ENCODE data around the gene RAB2B. TPM values are rescaled to one million over a fixed set of nuclear protein-coding genes. Genes with fewer than 3 reads are reported as not detected.
A peak's percentile ranks its signal among the peaks of the same experiment; 100 is the strongest.
"Not testable (repeated sequence)": the region's sequence is repeated elsewhere in the genome, so short reads cannot be mapped to it uniquely, and the experiment has no call there.

The RAB2B gene
- total and polyA plus RNA-seq, 7 experiments from 2014 or later = 5.6 to 32.8 (median 28.5) TPM

DNA sequence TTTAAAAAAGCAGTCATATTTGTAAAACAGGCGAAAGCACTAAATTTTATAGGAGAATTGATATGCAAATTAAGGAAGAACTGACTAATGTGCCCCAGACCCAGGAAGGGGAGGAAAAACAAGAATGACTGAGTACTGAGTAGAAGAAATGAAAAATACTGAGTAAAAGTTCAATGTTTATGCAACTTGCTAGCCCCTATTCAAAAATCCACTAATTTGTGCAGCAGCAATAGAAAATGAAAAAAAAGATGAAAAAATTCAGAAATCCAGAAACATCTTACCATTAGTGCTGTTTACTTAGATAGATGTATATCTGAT, 26.9 kb downstream of the RAB2B start:
- peak overlapping the region in 8 of 10 donors; percentile 4 to 54 (median 44) for H3K4me3 Mint-ChIP-seq
- intact Hi-C loops (cut with micrococcal nuclease) = loop anchor here in 1 of 2 donors (10.0 kb wide), 3 partner anchors 265 to 1475 kb away; partner anchors contain the start of genes APEX1, OSGEP and PRMT5
- H3K36me3 ChIP-seq (ENCODE audit: control insufficient read depth in 2 of 3, insufficient read depth in 3 of 3, low read length in 3 of 3) = peaks cover 0 to 7% (median 0%) of the 10 kb centered on the region in 3 experiments

DNA sequence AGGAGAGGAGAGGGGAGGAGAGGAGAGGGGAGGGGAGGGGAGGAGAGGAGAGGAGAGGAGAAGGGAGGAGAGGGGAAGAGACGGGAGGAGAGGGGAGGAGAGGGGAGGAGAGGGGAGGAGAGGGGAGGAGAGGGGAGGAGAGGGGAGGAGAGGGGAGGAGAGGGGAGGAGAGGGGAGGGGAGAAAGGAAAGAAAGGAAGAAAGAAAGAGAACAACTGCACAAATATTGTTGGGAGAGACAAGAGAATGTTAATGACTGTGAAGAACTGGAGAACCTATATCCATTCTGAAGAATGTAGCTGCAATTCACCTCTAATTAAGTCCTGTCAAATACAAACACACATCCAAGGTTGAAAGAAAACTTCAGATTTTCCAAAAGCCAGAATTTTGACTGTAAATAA, 34.1 kb downstream of the RAB2B start:
- H3K27me3 ChIP-seq (ENCODE audit: control insufficient read depth in 2 of 2, insufficient read depth in 2 of 2, low read length in 2 of 2); H3K27me3 Mint-ChIP-seq; H3K4me3 ChIP-seq (ENCODE audit: low read length); DNase-seq; H3K36me3 ChIP-seq (ENCODE audit: control insufficient read depth in 2 of 3, insufficient read depth in 3 of 3, low read length in 3 of 3); H3K27ac ChIP-seq (ENCODE audit: low read depth, low read length); H3K9me3 ChIP-seq (ENCODE audit: control insufficient read depth in 2 of 3, low read length in 3 of 3); ATAC-seq; H3K9me3 Mint-ChIP-seq; intact Hi-C loops (cut with micrococcal nuclease); H3K4me3 Mint-ChIP-seq; H3K4me1 ChIP-seq (ENCODE audit: control insufficient read depth in 2 of 2, insufficient read depth in 2 of 2, low read length in 2 of 2): not testable (repeated sequence)
- Mint-ChIP-seq H3K4me1 (peaks cover 22 to 67% (median 53%) of the 10 kb centered on the region in 7 donors), H3K27ac (peak overlapping the region in 1 of 9 donors; percentile 14), H3K36me3 (peaks cover 0 to 17% (median 4%) of the 10 kb centered on the region in 5 donors)
- ChIA-PET CTCF (interaction anchor here (0.7 to 0.8 kb wide), 2 partner anchors 8 to 13 kb away, joined by 3 to 4 read pairs; no protein-coding TSS in a partner anchor), POLR2A (interaction anchor here (3.3 kb wide), 1 partner anchor 13 kb away, joined by 18 read pairs; the partner anchor contains the start of gene CHD8)

More for the DNA sequence above, 26.9 kb downstream of the RAB2B start:
- Mint-ChIP-seq H3K9me3 (no peaks in the 10 kb centered on the region), H3K36me3 (peaks cover 0 to 22% (median 9%) of the 10 kb centered on the region in 5 donors), H3K4me1 (peaks cover 42 to 83% (median 67%) of the 10 kb centered on the region in 7 donors), H3K27ac (peak overlapping the region in 4 of 9 donors; percentile 23 to 53 (median 47)), H3K27me3 (no peaks in the 10 kb centered on the region)
- no peaks in the 10 kb centered on the region for H3K27me3 ChIP-seq (ENCODE audit: control insufficient read depth in 2 of 2, insufficient read depth in 2 of 2, low read length in 2 of 2)
- DNase-seq = no peak
- no peak overlapping the region for H3K27ac ChIP-seq (ENCODE audit: low read depth, low read length)
- H3K4me3 ChIP-seq (ENCODE audit: low read length) = no peak overlapping the region
- H3K9me3 ChIP-seq (ENCODE audit: control insufficient read depth in 2 of 3, low read length in 3 of 3) = no peaks in the 10 kb centered on the region
- ChIA-PET CTCF (interaction anchor here (0.5 to 2.1 kb wide), 3 partner anchors 8 to 1844 kb away, joined by 3 to 8 read pairs (median 3); no protein-coding TSS in a partner anchor), POLR2A (interaction anchor here (0.9 to 1.4 kb wide), 2 partner anchors 12 to 182 kb away, joined by 3 to 4 read pairs; no protein-coding TSS in a partner anchor)
- H3K4me1 ChIP-seq (ENCODE audit: control insufficient read depth in 2 of 2, insufficient read depth in 2 of 2, low read length in 2 of 2) = peaks cover 24 to 28% of the 10 kb centered on the region in 2 donors
- ATAC-seq = no peak

DNA sequence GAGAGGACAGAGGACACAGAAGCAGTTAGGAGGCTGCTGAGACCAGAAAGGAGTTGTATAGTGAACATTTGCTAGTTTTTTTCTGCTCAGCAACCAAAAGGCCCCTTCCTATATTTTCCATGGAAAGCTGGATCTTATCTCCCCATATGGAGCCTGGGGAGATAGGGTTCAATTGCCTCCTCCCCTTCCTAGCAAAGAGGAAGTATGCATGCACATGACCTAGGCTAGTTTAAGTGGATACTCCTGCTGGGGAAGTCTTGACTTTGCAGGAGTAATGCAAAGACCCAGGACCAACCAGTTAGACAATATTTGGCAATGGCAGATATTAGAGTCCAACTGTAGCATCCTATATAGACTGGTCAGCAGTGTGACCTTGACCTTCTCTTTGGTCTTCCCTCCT, 35.9 kb downstream of the RAB2B start:
- intact Hi-C loops (cut with micrococcal nuclease) = no loop called here
- H3K4me1 ChIP-seq (ENCODE audit: control insufficient read depth in 2 of 2, insufficient read depth in 2 of 2, low read length in 2 of 2) = peaks cover 13 to 14% of the 10 kb centered on the region in 2 donors
- H3K4me3 ChIP-seq (ENCODE audit: low read length) = no peak overlapping the region
- H3K9me3 ChIP-seq (ENCODE audit: control insufficient read depth in 2 of 3, low read length in 3 of 3) = no peaks in the 10 kb centered on the region
- no peak for ATAC-seq
- H3K27me3 ChIP-seq (ENCODE audit: control insufficient read depth in 2 of 2, insufficient read depth in 2 of 2, low read length in 2 of 2) = no peaks in the 10 kb centered on the region
- H3K27ac ChIP-seq (ENCODE audit: low read depth, low read length) = no peak overlapping the region
- Mint-ChIP-seq H3K4me3 (peak overlapping the region in 1 of 10 donors; percentile 7), H3K27ac (peak overlapping the region in 5 of 9 donors; percentile 7 to 83 (median 41)), H3K4me1 (peaks cover 26 to 73% (median 55%) of the 10 kb centered on the region in 7 donors), H3K27me3 (no peaks in the 10 kb centered on the region), H3K9me3 (no peaks in the 10 kb centered on the region), H3K36me3 (peaks cover 0 to 14% (median 0%) of the 10 kb centered on the region in 5 donors)
- peaks cover 0 to 5% (median 0%) of the 10 kb centered on the region in 3 experiments for H3K36me3 ChIP-seq (ENCODE audit: control insufficient read depth in 2 of 3, insufficient read depth in 3 of 3, low read length in 3 of 3)
- DNase-seq = no peak
- ChIA-PET POLR2A (interaction anchor here (1.1 to 3.3 kb wide), 2 partner anchors 15 to 70 kb away, joined by 3 to 18 read pairs; partner anchors contain the start of genes CHD8 and METTL3), CTCF (interaction anchor here (0.7 kb wide), 1 partner anchor 14 kb away, joined by 4 read pairs; no protein-coding TSS in a partner anchor)

DNA sequence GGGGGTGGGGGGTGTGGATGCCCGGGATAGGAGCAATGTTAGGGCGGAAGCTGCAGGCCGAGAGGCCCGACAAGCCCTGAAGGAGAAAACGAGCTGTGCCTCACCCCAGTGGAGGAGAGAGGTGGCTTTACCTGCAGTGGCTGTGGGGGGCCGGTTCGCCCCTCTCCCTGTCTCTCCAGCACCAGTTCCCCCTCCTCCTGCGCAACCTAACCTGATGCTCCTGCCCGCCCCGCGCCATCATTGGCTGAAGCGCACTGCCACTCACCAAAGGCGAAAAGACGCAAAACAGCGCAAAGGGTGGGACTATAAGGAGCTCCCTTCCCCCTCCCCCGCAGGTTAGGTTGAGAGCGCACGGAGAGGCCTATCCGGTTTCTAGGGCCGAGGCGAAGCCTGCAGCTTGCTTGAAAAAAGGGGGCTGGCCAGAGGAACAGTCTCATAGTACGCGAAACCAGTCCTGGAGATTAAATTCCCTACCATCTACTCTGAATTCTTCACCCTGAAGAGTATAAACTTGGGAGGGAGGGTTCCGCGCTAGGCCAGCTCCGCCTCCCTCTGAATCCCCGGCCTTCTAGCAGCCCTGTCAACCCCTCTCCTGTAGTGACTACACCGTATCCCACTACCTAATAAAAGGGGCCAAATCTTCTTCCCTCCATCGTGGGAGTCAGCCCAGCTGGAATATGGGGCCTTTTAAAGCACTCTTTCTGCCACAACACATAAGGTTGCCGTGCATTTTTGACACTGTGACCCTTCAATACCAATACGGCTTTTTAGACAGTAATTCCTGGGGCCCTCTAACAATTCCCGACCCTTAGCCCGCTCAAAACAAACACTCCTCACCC, 39.5 kb downstream of the RAB2B start:
- peaks cover 0 to 14% (median 0%) of the 10 kb centered on the region in 5 donors for H3K36me3 Mint-ChIP-seq
- H3K27me3 ChIP-seq (ENCODE audit: control insufficient read depth in 2 of 2, insufficient read depth in 2 of 2, low read length in 2 of 2) = no peaks in the 10 kb centered on the region
- CTCF ChIA-PET = interaction anchor here (0.7 to 2.1 kb wide), 9 partner anchors 9 to 391 kb away, joined by 3 to 18 read pairs (median 3); partner anchors contain the start of genes CHD8, METTL3, RAB2B and TOX4
- ATAC-seq (peak; percentile 100), DNase-seq (peak; percentile 93 to 100 (median 99))
- H3K36me3 ChIP-seq (ENCODE audit: control insufficient read depth in 2 of 3, insufficient read depth in 3 of 3, low read length in 3 of 3) = peaks cover 0 to 5% (median 0%) of the 10 kb centered on the region in 3 experiments
- POLR2A ChIA-PET = interaction anchor here (0.5 to 4.2 kb wide), 21 partner anchors 10 to 1521 kb away, joined by 3 to 123 read pairs (median 4); partner anchors contain the start of genes CHD8, METTL3, OXA1L and RAB2B
- H3K4me1 Mint-ChIP-seq = peaks cover 43 to 86% (median 68%) of the 10 kb centered on the region in 7 donors
- intact Hi-C loops (cut with micrococcal nuclease) = loop anchor here (1.0 to 5.0 kb wide), 9 partner anchors 19 to 1094 kb away; partner anchors contain the start of genes CHD8 (in 2 of the 2), HNRNPC (in 2 of the 2), METTL3 (in 2 of the 2) and SUPT16H (in 2 of the 2)
- H3K9me3 ChIP-seq (ENCODE audit: control insufficient read depth in 2 of 3, low read length in 3 of 3) = no peaks in the 10 kb centered on the region
- H3K4me3 ChIP-seq (ENCODE audit: low read length) = peak overlapping the region; percentile 87
- H3K4me3 Mint-ChIP-seq = peak overlapping the region; percentile 86 to 97 (median 92)
- peak overlapping the region; percentile 94 for H3K27ac ChIP-seq (ENCODE audit: low read depth, low read length)
- peak overlapping the region; percentile 90 to 98 (median 94) for H3K27ac Mint-ChIP-seq
- no peaks in the 10 kb centered on the region for H3K27me3 Mint-ChIP-seq
- no peaks in the 10 kb centered on the region for H3K9me3 Mint-ChIP-seq
- H3K4me1 ChIP-seq (ENCODE audit: control insufficient read depth in 2 of 2, insufficient read depth in 2 of 2, low read length in 2 of 2) = peaks cover 13 to 22% of the 10 kb centered on the region in 2 donors

DNA sequence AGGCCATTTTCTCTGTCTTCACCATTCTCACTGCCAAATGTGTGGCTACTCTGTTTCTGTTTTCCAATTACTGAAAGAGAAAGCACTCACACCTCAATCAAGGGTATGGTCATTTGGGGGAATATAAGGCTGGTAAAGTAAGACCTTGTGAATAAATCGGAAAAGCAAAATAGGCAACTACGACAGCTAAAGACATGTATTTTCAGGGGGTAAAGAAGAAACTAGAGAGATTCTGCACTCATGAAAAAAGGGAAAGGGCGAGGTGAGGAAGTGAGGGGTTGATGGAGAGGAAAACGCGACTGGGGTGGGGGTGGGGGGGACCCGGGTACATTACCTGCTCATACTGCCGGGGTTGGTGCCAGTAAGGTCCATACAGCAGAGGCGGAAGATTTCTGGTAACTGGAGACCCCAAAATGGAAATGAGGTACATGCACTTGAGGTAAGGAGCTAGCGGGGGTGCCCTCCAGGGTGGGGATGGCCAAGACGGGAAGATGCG, 40.1 kb downstream of the RAB2B start:
- Histone ChIP-seq H3K27me3 (ENCODE audit: control insufficient read depth in 2 of 2, insufficient read depth in 2 of 2, low read length in 2 of 2) (no peaks in the 10 kb centered on the region), H3K27ac (ENCODE audit: low read depth, low read length) (peak overlapping the region; percentile 94), H3K4me3 (ENCODE audit: low read length) (peak overlapping the region; percentile 87), H3K4me1 (ENCODE audit: control insufficient read depth in 2 of 2, insufficient read depth in 2 of 2, low read length in 2 of 2) (peaks cover 13 to 22% of the 10 kb centered on the region in 2 donors), H3K36me3 (ENCODE audit: control insufficient read depth in 2 of 3, insufficient read depth in 3 of 3, low read length in 3 of 3) (peaks cover 0 to 7% (median 0%) of the 10 kb centered on the region in 3 experiments), H3K9me3 (ENCODE audit: control insufficient read depth in 2 of 3, low read length in 3 of 3) (no peaks in the 10 kb centered on the region)
- ATAC-seq (no peak), DNase-seq (no peak)
- intact Hi-C loops (cut with micrococcal nuclease) = loop anchor here (1.0 to 5.0 kb wide), 9 partner anchors 20 to 1093 kb away; partner anchors contain the start of genes CHD8 (in 2 of the 2), HNRNPC (in 2 of the 2), METTL3 (in 2 of the 2) and SUPT16H (in 2 of the 2)
- H3K4me3 Mint-ChIP-seq = peak overlapping the region; percentile 86 to 97 (median 92)
- no peaks in the 10 kb centered on the region for H3K27me3 Mint-ChIP-seq
- H3K27ac Mint-ChIP-seq = peak overlapping the region; percentile 90 to 98 (median 94)
- ChIA-PET POLR2A (interaction anchor here (0.5 to 4.2 kb wide), 16 partner anchors 10 to 1522 kb away, joined by 3 to 123 read pairs (median 4); partner anchors contain the start of genes CHD8, METTL3, OXA1L and RAB2B), CTCF (interaction anchor here (0.9 to 2.1 kb wide), 6 partner anchors 13 to 332 kb away, joined by 3 to 18 read pairs (median 4); partner anchors contain the start of genes CHD8, METTL3 and TOX4)
- H3K4me1 Mint-ChIP-seq = peaks cover 40 to 82% (median 66%) of the 10 kb centered on the region in 7 donors
- H3K9me3 Mint-ChIP-seq = no peaks in the 10 kb centered on the region
- peaks cover 0 to 12% (median 0%) of the 10 kb centered on the region in 5 donors for H3K36me3 Mint-ChIP-seq

DNA sequence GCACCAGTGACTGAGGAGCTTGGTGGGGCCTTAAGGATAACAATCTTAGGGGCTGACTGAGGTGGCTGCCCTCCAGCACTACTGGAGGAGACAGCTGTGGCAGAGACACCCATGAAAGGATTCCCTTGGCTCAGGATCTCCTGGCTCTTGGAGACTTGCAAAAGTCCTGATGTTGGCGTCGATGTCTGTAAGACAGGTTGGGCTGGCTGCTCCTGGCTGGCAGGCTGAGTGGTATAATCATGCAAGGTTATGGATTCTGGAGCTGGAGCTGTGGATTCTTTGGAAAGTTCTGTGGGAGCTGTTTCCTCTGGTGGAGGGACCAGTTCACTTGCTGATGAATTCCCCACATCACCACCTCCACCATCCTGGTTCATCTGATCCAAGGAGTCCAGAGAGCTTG, 45.6 kb downstream of the RAB2B start:
- Mint-ChIP-seq H3K27me3 (no peaks in the 10 kb centered on the region), H3K4me3 (no peak overlapping the region), H3K4me1 (peaks cover 31 to 56% (median 45%) of the 10 kb centered on the region in 7 donors), H3K36me3 (peaks cover 11 to 51% (median 20%) of the 10 kb centered on the region in 5 donors), H3K27ac (no peak overlapping the region), H3K9me3 (no peaks in the 10 kb centered on the region)
- intact Hi-C loops (cut with micrococcal nuclease) = no loop called here
- no peak overlapping the region for H3K27ac ChIP-seq (ENCODE audit: low read depth, low read length)
- ATAC-seq (no peak), DNase-seq (no peak)
- H3K4me3 ChIP-seq (ENCODE audit: low read length) = no peak overlapping the region
- POLR2A ChIA-PET = interaction anchor here (0.6 kb wide), 1 partner anchor 39 kb away, joined by 3 read pairs; no protein-coding TSS in a partner anchor
- peaks cover 2 to 11% of the 10 kb centered on the region in 2 donors for H3K4me1 ChIP-seq (ENCODE audit: control insufficient read depth in 2 of 2, insufficient read depth in 2 of 2, low read length in 2 of 2)
- no peaks in the 10 kb centered on the region for H3K9me3 ChIP-seq (ENCODE audit: control insufficient read depth in 2 of 3, low read length in 3 of 3)
- H3K27me3 ChIP-seq (ENCODE audit: control insufficient read depth in 2 of 2, insufficient read depth in 2 of 2, low read length in 2 of 2) = no peaks in the 10 kb centered on the region
- peaks cover 17 to 50% (median 28%) of the 10 kb centered on the region in 3 experiments for H3K36me3 ChIP-seq (ENCODE audit: control insufficient read depth in 2 of 3, insufficient read depth in 3 of 3, low read length in 3 of 3)
- CTCF ChIA-PET = interaction anchor here (0.6 kb wide), 1 partner anchor 20 kb away, joined by 3 read pairs; no protein-coding TSS in a partner anchor
